ENCODE results near the gene KCNQ4. TPM values are rescaled to one million over a fixed set of nuclear protein-coding genes. Genes with fewer than 3 reads are reported as not detected.

Gene KCNQ4
- total and polyA plus RNA-seq, 2 of the 4 experiments (the other 2 are of a cell fraction) = 0.07 TPM; not detected in 1

GRCh38 chr1:40743452-40743851 is 40.1 kb upstream of the KCNQ4 start:
- ChIA-PET CTCF (no interaction called here), POLR2A (ENCODE audit: unreplicated experiment) (no interaction called here)
- H3K14ac ChIP-seq (replicated peaks; ENCODE audit: low read depth, low read length) = no peak overlapping the region
- H3K4me3 ChIP-seq (ENCODE audit: insufficient read depth, low read depth, low read length) = no peak overlapping the region
- intact Hi-C loops (cut with micrococcal nuclease) (no loop called here), in situ Hi-C loops (cut with MboI; ENCODE audit: low sequenced_read_pairs) (no loop called here), dilution Hi-C loops (cut with HindIII; ENCODE audit: low sequenced_read_pairs, unreplicated experiment) (no loop called here)
- no peak overlapping the region for H3K18ac ChIP-seq (ENCODE audit: low read depth, low read length)
- peaks cover 5% of the 10 kb centered on the region for H3K4me1 ChIP-seq (ENCODE audit: control insufficient read depth, insufficient read depth, low read length)
- WGBS, 2 experiments (ENCODE audit: extremely low coverage in 2 of 2, insufficient read length in 1 of 2) = no CpG with 5 or more reads among the region's 3 CpGs
- no peak for DNase-seq
- no peak overlapping the region for H4K8ac ChIP-seq (ENCODE audit: low read depth in 2 of 2, low read length in 2 of 2)
- no peak overlapping the region for H3K23ac ChIP-seq (ENCODE audit: low read depth, low read length)
- no TSS peak for BruUV-seq (replicated peaks)
- TF ChIP-seq MAZ (IDR thresholded peaks at IDR 0.05; ENCODE audit: borderline replicate concordance, low read depth, low read length) (no peak), ELK1 (IDR thresholded peaks at IDR 0.05; ENCODE audit: borderline replicate concordance, low read depth, low read length) (no peak)
- H4K5ac ChIP-seq (ENCODE audit: low read depth, low read length) = no peak overlapping the region
- no peak overlapping the region for H3K56ac ChIP-seq (ENCODE audit: extremely low read depth, insufficient read depth, low read length)
- H2AK5ac ChIP-seq (ENCODE audit: low read depth, low read length) = no peak overlapping the region
- H3K9me3 ChIP-seq (ENCODE audit: control insufficient read depth, insufficient read depth, low read length) = no peaks in the 10 kb centered on the region
- no peak for ATAC-seq (ENCODE audit: low read depth)
- H3K9ac ChIP-seq (ENCODE audit: low read depth, low read length) = no peak overlapping the region
- H2BK15ac ChIP-seq (ENCODE audit: low read depth, low read length) = no peak overlapping the region
- H3K4ac ChIP-seq (ENCODE audit: low read depth, low read length) = no peak overlapping the region
- no peak overlapping the region for H2AFZ ChIP-seq (replicated peaks; ENCODE audit: low read length, poor library complexity)
- H3K79me1 ChIP-seq (ENCODE audit: low read depth in 1 of 2, low read length in 2 of 2) = peaks cover 34 to 40% of the 10 kb centered on the region in 2 experiments
- no peaks in the 10 kb centered on the region for H4K20me1 ChIP-seq (ENCODE audit: insufficient read depth, low read length)
- no peak overlapping the region for H3K4me2 ChIP-seq (ENCODE audit: low read depth, low read length)
- H2BK5ac ChIP-seq (ENCODE audit: low read depth, low read length, poor library complexity, severe bottlenecking) = no peak overlapping the region
- no peak overlapping the region for H2BK120ac ChIP-seq (ENCODE audit: low read depth, low read length)
- no peak overlapping the region for H4K91ac ChIP-seq (ENCODE audit: insufficient read depth, low read depth, low read length)
- no peaks in the 10 kb centered on the region for H3K27me3 ChIP-seq (ENCODE audit: control insufficient read depth, insufficient read depth, low read length)
- peaks cover 15% of the 10 kb centered on the region for H3K36me3 ChIP-seq (ENCODE audit: control insufficient read depth, insufficient read depth, low read length)
- H3K27ac ChIP-seq (ENCODE audit: insufficient read depth, low read length) = no peak overlapping the region
- no peak overlapping the region for H2BK20ac ChIP-seq (ENCODE audit: low read depth, low read length)
- peaks cover 3% of the 10 kb centered on the region for H3K9me1 ChIP-seq (ENCODE audit: insufficient read depth, low read length)
- no peak overlapping the region for H2AK9ac ChIP-seq (replicated peaks; ENCODE audit: low read depth, low read length, poor library complexity)

All from IMR-90 (cell line).